Retina (tissue), 1 donor: Measurements from ENCODE around the gene GALE.
"Not testable (repeated sequence)": the region's sequence is repeated elsewhere in the genome, so short reads cannot be mapped to it uniquely, and the experiment has no call there.

Source experiments
- DNase-seq: peaks from one replicate; pipeline ENCODE4 v3.0.0-alpha.2; 2016

Gene GALE

GRCh38 chr1:23791516-23792047 lies 9.0 kb downstream of the GALE start:
- peak; percentile 32 for DNase-seq

- peak; percentile 91 for DNase-seq
These were observed 9.6 kb downstream of the GALE start, which contains the start of gene LYPLA2 for GRCh38 chr1:23790696-23791515. TSS of gene LYPLA2 (plus strand) at chr1:23791145. CDS start at chr1:23792683, 1,538 bp downstream.

GRCh38 chr1:23788695-23789094 lies 11.9 kb downstream of the GALE start:
- DNase-seq = no peak

- no peak for DNase-seq
These were observed 12.9 kb downstream of the GALE start for GRCh38 chr1:23787701-23788100.

GRCh38 chr1:23784846-23785245 lies 15.7 kb downstream of the GALE start:
- DNase-seq = no peak

GRCh38 chr1:23783141-23783540 lies 17.4 kb downstream of the GALE start:
- DNase-seq = not testable (repeated sequence)

- no peak for DNase-seq
These were observed 20.7 kb downstream of the GALE start for GRCh38 chr1:23779826-23780371.

- peak; percentile 88 for DNase-seq
These were observed 22.4 kb downstream of the GALE start, which contains the start of gene PITHD1 for GRCh38 chr1:23777979-23778814. TSS of gene PITHD1 (plus strand) at chr1:23778418. CDS start at chr1:23778516, 98 bp downstream.

- no peak for DNase-seq
These were observed 24.3 kb downstream of the GALE start for GRCh38 chr1:23776217-23776616.

- no peak for DNase-seq
These were observed 26.2 kb downstream of the GALE start for GRCh38 chr1:23774174-23774880.

- no peak for DNase-seq
These were observed 27.7 kb downstream of the GALE start for GRCh38 chr1:23772854-23773242.

- peak; percentile 81 for DNase-seq
These were observed 28.3 kb downstream of the GALE start for GRCh38 chr1:23772049-23772853.

- DNase-seq = no peak
These were observed 31.8 kb downstream of the GALE start for GRCh38 chr1:23768733-23769132.

- DNase-seq = no peak
These were observed 37.4 kb downstream of the GALE start for GRCh38 chr1:23763041-23763577.

GRCh38 chr1:23759277-23759676 lies 41.3 kb downstream of the GALE start:
- no peak for DNase-seq

- DNase-seq = no peak
These were observed 42.7 kb downstream of the GALE start for GRCh38 chr1:23757812-23758211.

- no peak for DNase-seq
These were observed 43.9 kb downstream of the GALE start for GRCh38 chr1:23756676-23757075.

- DNase-seq = no peak
These were observed 47.6 kb downstream of the GALE start for GRCh38 chr1:23752909-23753308.

- no peak for DNase-seq
These were observed 48.7 kb downstream of the GALE start for GRCh38 chr1:23751815-23752200.

- peak; percentile 28 for DNase-seq
These were observed 49.3 kb downstream of the GALE start for GRCh38 chr1:23751050-23751814.

- no peak for DNase-seq
These were observed 52.5 kb downstream of the GALE start for GRCh38 chr1:23748016-23748415.
